ENCODE results near the gene CDH4.

DNA sequence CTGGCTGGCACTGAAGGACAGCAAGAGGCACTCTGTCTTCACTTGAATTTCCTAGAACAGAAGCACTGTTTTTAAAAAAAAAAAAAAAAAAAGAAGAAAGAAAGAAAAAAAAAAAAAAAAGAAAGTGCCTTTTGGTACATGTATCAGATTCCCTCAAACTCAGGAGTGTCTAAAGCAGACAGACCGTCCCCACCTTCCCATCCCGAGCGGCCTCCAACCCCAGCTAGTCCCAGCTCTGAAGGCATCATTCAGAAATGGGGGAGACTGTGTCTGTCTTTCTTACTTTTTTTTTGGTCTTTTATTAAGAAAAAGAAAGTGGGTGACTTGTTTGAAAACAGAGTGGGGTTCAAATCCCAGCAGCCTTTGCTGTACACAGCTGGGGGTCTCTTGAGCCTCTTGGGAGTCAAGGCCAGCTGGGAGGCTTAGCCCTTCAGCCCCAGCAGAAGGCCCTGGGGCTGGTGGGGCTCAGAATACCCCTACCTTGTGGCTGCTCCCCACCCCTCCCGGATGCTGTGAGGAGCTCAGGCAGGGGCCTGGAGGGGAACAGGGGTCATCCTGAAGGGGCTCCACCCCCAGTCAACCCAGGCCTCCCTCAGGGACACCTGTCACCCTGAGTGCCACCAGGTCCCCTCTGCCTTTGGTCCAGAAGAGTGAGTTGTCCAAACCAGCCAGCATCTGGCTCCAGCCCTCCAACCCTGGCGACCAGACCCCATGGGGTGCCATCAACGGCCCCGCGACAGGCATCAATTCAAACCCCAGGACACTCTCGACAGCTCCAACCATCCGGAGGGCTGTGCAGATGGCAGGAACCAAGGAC lies 685.3 kb downstream of the CDH4 start:
- TF ChIP-seq, protein P1, sequence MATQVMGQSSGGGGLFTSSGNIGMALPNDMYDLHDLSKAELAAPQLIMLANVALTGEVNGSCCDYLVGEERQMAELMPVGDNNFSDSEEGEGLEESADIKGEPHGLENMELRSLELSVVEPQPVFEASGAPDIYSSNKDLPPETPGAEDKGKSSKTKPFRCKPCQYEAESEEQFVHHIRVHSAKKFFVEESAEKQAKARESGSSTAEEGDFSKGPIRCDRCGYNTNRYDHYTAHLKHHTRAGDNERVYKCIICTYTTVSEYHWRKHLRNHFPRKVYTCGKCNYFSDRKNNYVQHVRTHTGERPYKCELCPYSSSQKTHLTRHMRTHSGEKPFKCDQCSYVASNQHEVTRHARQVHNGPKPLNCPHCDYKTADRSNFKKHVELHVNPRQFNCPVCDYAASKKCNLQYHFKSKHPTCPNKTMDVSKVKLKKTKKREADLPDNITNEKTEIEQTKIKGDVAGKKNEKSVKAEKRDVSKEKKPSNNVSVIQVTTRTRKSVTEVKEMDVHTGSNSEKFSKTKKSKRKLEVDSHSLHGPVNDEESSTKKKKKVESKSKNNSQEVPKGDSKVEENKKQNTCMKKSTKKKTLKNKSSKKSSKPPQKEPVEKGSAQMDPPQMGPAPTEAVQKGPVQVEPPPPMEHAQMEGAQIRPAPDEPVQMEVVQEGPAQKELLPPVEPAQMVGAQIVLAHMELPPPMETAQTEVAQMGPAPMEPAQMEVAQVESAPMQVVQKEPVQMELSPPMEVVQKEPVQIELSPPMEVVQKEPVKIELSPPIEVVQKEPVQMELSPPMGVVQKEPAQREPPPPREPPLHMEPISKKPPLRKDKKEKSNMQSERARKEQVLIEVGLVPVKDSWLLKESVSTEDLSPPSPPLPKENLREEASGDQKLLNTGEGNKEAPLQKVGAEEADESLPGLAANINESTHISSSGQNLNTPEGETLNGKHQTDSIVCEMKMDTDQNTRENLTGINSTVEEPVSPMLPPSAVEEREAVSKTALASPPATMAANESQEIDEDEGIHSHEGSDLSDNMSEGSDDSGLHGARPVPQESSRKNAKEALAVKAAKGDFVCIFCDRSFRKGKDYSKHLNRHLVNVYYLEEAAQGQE (IDR thresholded peaks at IDR 0.05; ENCODE audit: low read depth), result no peak
- TF ChIP-seq, protein P2, sequence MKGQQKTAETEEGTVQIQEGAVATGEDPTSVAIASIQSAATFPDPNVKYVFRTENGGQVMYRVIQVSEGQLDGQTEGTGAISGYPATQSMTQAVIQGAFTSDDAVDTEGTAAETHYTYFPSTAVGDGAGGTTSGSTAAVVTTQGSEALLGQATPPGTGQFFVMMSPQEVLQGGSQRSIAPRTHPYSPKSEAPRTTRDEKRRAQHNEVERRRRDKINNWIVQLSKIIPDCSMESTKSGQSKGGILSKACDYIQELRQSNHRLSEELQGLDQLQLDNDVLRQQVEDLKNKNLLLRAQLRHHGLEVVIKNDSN (IDR thresholded peaks at IDR 0.05), result no peak

Measured in Ishikawa (cell line).